Gastroesophageal sphincter (tissue), 4 donors: Measurements from ENCODE around the gene RAB3IL1. TPM values are rescaled to one million over a fixed set of nuclear protein-coding genes. Genes with fewer than 3 reads are reported as not detected.

Experiments
- ATAC-seq: fragments of 150-250 bp; one replicate; pipeline ENCODE4 v1.9.1; 2016; ENCODE audit warnings: mild to moderate bottlenecking, moderate library complexity
- H3K27ac ChIP-seq, 4 donors: fragments of 200-600 bp; sonication (generic) in 3 of 4; 1 replicate in 3 of 4; 2 replicates in 1 of 4; pipeline ENCODE4 v1.5.1; 2016 to 2019
- H3K27me3 ChIP-seq: fragments of 200-600 bp; sonication (generic); one replicate; pipeline ENCODE4 v1.5.1; 2019
- H3K36me3 ChIP-seq, 2 donors: fragments of 200-600 bp; sonication (generic); one replicate each; pipeline ENCODE4 v1.5.1; 2019; ENCODE audit warnings: control low read depth in 1 of 2
- H3K4me1 ChIP-seq, 3 donors: fragments of 200-600 bp; sonication (generic); 1 replicate in 2 of 3; 2 replicates in 1 of 3; pipeline ENCODE4 v1.5.1; 2016 to 2019; ENCODE audit warnings: control low read depth in 2 of 3
- H3K4me3 ChIP-seq, 2 donors: fragments of 200-600 bp; sonication (generic); one replicate each; pipeline ENCODE4 v1.5.1; 2019; ENCODE audit warnings: mild to moderate bottlenecking in 1 of 2, moderate library complexity in 1 of 2
- H3K9me3 ChIP-seq, 3 donors: fragments of 200-600 bp; sonication (generic); one replicate each; pipeline ENCODE4 v1.5.1; 2017 to 2019; ENCODE audit warnings: control low read depth in 2 of 3
- CTCF ChIP-seq, 4 experiments: fragments of 200-600 bp in 2 of 4; fragments of 450-650 bp in 2 of 4; sonication (generic) in 1 of 4; IDR thresholded peaks; one replicate each; pipeline ENCODE4 v1.5.1; 2017 to 2019; ENCODE audit warnings: antibody characterized with exemption in 4 of 4, mild to moderate bottlenecking in 2 of 4, moderate library complexity in 2 of 4
- EP300 ChIP-seq: sonication (generic); formaldehyde crosslinking; IDR thresholded peaks from one replicate; pipeline ENCODE4 v1.6.1; 2017; ENCODE audit warnings: antibody characterized with exemption, mild to moderate bottlenecking
- POLR2A ChIP-seq, 2 donors: fragments of 450-650 bp; IDR thresholded peaks; one replicate each; pipeline ENCODE4 v1.6.1; 2017; ENCODE audit warnings: antibody characterized with exemption in 2 of 2, mild to moderate bottlenecking in 2 of 2, moderate library complexity in 1 of 2
- POLR2AphosphoS5 ChIP-seq: sonication (generic); formaldehyde crosslinking; IDR thresholded peaks from one replicate; pipeline ENCODE4 v1.6.1; 2017; ENCODE audit warnings: antibody characterized with exemption
- whole genome bisulfite sequencing, 2 donors: methylation state at CpG; one replicate each; pipeline ENCODE4 v1.1.5; 2018; ENCODE audit warnings: low coverage in 1 of 2; 5-methylcytosine and 5-hydroxymethylcytosine counted together
- total RNA-seq, 4 donors: library from RNA; depleted of rRNA; stranded (reverse); fragments of >200 nt; gene quantifications; one replicate each; pipeline ENCODE4 v1.1.0, GENCODE V29; 2016

The RAB3IL1 gene
- total RNA-seq, 4 donors from 2014 or later = 11.5 to 22.1 (median 14.7) TPM

GRCh38 chr11:61868571-61869428 lies 48.6 kb downstream of the RAB3IL1 start:
- 61 to 90% methylated on average over 1 to 2 of the region's 14 CpGs for WGBS, 2 donors
- Histone ChIP-seq H3K4me1 (peaks cover 0 to 19% (median 3%) of the 10 kb centered on the region in 3 donors), H3K27ac (no peak overlapping the region), H3K9me3 (no peaks in the 10 kb centered on the region), H3K27me3 (no peaks in the 10 kb centered on the region), H3K4me3 (no peak overlapping the region), H3K36me3 (peaks cover 0 to 44% of the 10 kb centered on the region in 2 donors)
- TF ChIP-seq POLR2A (IDR thresholded peaks at IDR 0.05) = no peak
- TF ChIP-seq EP300 = no peak
- TF ChIP-seq CTCF (IDR thresholded peaks at IDR 0.05) = no peak
- no peak for TF ChIP-seq POLR2AphosphoS5
- ATAC-seq = no peak

- WGBS, 2 donors = 65 to 100% methylated on average over 1 to 2 of the region's 6 CpGs
- peaks cover 0 to 19% (median 3%) of the 10 kb centered on the region in 3 donors for H3K4me1 ChIP-seq
- H3K9me3 ChIP-seq = no peaks in the 10 kb centered on the region
- peaks cover 0 to 49% of the 10 kb centered on the region in 2 donors for H3K36me3 ChIP-seq
- no peak overlapping the region for H3K27ac ChIP-seq
- H3K4me3 ChIP-seq = no peak overlapping the region
- no peak for ATAC-seq
- TF ChIP-seq POLR2A (IDR thresholded peaks at IDR 0.05) (no peak), EP300 (no peak), CTCF (IDR thresholded peaks at IDR 0.05) (no peak), POLR2AphosphoS5 (no peak)
- no peaks in the 10 kb centered on the region for H3K27me3 ChIP-seq
These were observed 50.4 kb downstream of the RAB3IL1 start for GRCh38 chr11:61866958-61867343.

GRCh38 chr11:61866231-61866957 lies 51.0 kb downstream of the RAB3IL1 start:
- Histone ChIP-seq H3K27ac (no peak overlapping the region), H3K4me3 (no peak overlapping the region), H3K9me3 (no peaks in the 10 kb centered on the region), H3K4me1 (peaks cover 0 to 16% (median 2%) of the 10 kb centered on the region in 3 donors), H3K27me3 (no peaks in the 10 kb centered on the region), H3K36me3 (peaks cover 0 to 55% of the 10 kb centered on the region in 2 donors)
- no peak for ATAC-seq
- TF ChIP-seq POLR2AphosphoS5 = no peak
- TF ChIP-seq POLR2A (IDR thresholded peaks at IDR 0.05) = no peak
- no peak for TF ChIP-seq EP300
- no peak for TF ChIP-seq CTCF (IDR thresholded peaks at IDR 0.05)
- WGBS, 2 donors = 81% methylated on average over 3 of the region's 18 CpGs; no CpG with 5 or more reads in 1 of the 2 donors

- Histone ChIP-seq H3K27me3 (no peaks in the 10 kb centered on the region), H3K36me3 (peaks cover 0 to 66% of the 10 kb centered on the region in 2 donors), H3K9me3 (no peaks in the 10 kb centered on the region), H3K4me3 (no peak overlapping the region), H3K4me1 (peaks cover 0 to 9% (median 0%) of the 10 kb centered on the region in 3 donors), H3K27ac (no peak overlapping the region)
- TF ChIP-seq POLR2AphosphoS5 (no peak), POLR2A (IDR thresholded peaks at IDR 0.05) (no peak), CTCF (IDR thresholded peaks at IDR 0.05) (no peak), EP300 (no peak)
- ATAC-seq = no peak
- WGBS, 2 donors = 93 to 100% methylated on average over 2 of the region's 20 CpGs
These were observed 52.3 kb downstream of the RAB3IL1 start for GRCh38 chr11:61864814-61865775.
